Activated naive CD4-positive, alpha-beta T cell treated with anti-CD3 and anti-CD28 coated beads for 36 hours (primary cell): ENCODE measurements around the gene NXF2B. TPM values are rescaled to one million over a fixed set of nuclear protein-coding genes. Genes with fewer than 3 reads are reported as not detected.
A peak's percentile ranks its signal among the peaks of the same experiment; 100 is the strongest.
"Not testable (repeated sequence)": the region's sequence is repeated elsewhere in the genome, so short reads cannot be mapped to it uniquely, and the experiment has no call there.

ENCODE experiments used
- CTCF ChIA-PET: fragments of 350-600 bp; sonication (Branson Sonifier 250); formaldehyde crosslinking; loops from one replicate; lab custom pipeline; 2021; ENCODE audit warnings: antibody characterized with exemption; lab: Charles Lee
- DNase-seq: peaks from one replicate; pipeline ENCODE4 v3.0.0-alpha.2; 2020
- H3K27ac Mint-ChIP-seq: one replicate; pipeline ENCODE4 v1.8.0; 2021; ENCODE audit warnings: mild to moderate bottlenecking, mixed read lengths
- H3K27me3 Mint-ChIP-seq: one replicate; pipeline ENCODE4 v1.8.0; 2021; ENCODE audit warnings: low read depth, mixed read lengths
- H3K36me3 Mint-ChIP-seq: one replicate; pipeline ENCODE4 v1.8.0; 2021; ENCODE audit warnings: low read depth, mixed read lengths
- H3K4me1 Mint-ChIP-seq: one replicate; pipeline ENCODE4 v1.8.0; 2021; ENCODE audit warnings: low read depth, mixed read lengths
- H3K4me3 Mint-ChIP-seq: one replicate; pipeline ENCODE4 v1.8.0; 2021; ENCODE audit warnings: mild to moderate bottlenecking, moderate library complexity, mixed read lengths
- H3K9me3 Mint-ChIP-seq: one replicate; pipeline ENCODE4 v1.8.0; 2021; ENCODE audit warnings: mixed read lengths
- intact Hi-C: fragments of 100-400 bp; cut with micrococcal nuclease; formaldehyde crosslinking; loops from one replicate; pipeline ENCODE4 v1.15.1; 2023
- total RNA-seq, 2 experiments: library from RNA; stranded (reverse); gene quantifications; one replicate each; pipeline ENCODE4 v1.2.3, GENCODE V29; 2021

Gene NXF2B
- not detected for total RNA-seq

DNA sequence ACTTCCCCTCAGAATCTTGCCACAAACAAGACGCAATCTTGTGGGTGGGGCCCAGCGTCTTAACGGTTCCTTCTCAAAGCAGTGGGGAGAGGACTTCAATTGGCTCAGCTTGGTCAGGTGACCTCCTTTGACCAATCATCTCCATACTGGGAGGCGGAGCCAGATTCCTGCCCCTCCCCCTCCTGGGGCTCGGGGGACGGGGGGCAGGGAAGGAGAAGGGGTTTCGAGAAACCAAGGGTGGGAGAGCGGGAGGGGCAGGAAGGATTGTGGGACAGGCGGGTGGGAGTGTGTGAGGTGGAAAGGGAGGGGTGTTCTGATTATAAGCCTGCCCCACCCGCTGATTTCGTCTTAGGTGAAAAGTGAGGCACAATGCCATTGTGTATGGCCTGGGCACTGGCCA is at the start of gene NXF2B:
Gene NXF2B (minus strand): TSS at position 101 of the 400 bp plus-strand sequence. CDS start 59,972 bp downstream, outside the sequence.
- DNase-seq, H3K4me1 Mint-ChIP-seq, intact Hi-C loops, CTCF ChIA-PET, H3K27ac Mint-ChIP-seq, H3K27me3 Mint-ChIP-seq, H3K9me3 Mint-ChIP-seq, H3K36me3 Mint-ChIP-seq, H3K4me3 Mint-ChIP-seq: not testable (repeated sequence)

DNA sequence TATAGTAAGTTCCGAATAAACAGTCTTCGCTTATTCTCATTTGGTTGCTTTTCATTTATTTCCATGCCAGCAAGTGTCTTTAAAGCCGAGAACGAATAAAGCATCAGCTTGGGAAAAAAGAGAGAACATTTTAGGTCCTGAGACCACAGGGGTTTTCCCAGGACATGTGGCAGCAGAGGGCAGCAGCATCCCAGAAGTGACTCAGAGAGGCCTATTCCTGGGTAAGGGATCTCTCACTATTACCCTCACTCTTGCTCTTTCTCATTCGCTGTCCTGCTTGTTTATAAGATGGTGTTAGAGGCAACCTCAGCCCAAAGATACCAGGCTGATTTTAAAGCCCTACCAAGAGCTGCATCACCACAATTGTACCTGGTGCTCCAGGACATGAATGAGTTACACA is 39.0 kb upstream of the NXF2B start:
- DNase-seq, H3K4me3 Mint-ChIP-seq, H3K4me1 Mint-ChIP-seq, H3K36me3 Mint-ChIP-seq, H3K27me3 Mint-ChIP-seq, H3K27ac Mint-ChIP-seq, intact Hi-C loops, H3K9me3 Mint-ChIP-seq, CTCF ChIA-PET: not testable (repeated sequence)

DNA sequence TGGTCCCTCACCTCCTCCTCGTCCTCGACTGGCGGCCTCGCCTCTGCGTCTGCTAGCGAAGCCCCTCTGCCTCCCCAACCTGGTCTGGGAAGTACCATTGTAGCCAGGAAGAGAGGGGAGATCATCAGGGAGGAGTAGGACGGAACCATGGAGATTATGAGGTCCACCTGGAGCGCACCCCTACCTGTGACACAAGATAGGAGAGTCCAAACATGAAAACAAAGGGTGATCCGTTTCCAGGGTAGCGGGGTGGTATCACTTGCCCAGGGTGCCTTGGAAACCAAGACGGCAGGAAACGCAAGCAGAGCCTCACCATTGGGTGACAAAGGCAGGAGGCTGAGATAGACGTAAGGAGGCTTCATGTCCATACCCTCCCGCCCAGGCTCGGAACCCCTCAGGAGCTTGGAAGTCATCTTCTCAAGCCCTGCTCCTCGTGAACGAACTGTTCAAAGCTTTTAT is 32.0 kb upstream of the NXF2B start, which contains the start of gene TCP11X2:
Gene TCP11X2 (minus strand): TSS at position 51 of the 459 bp plus-strand sequence.
- H3K36me3 Mint-ChIP-seq, DNase-seq, H3K4me3 Mint-ChIP-seq, intact Hi-C loops, H3K9me3 Mint-ChIP-seq, H3K27me3 Mint-ChIP-seq, H3K27ac Mint-ChIP-seq, H3K4me1 Mint-ChIP-seq, CTCF ChIA-PET: not testable (repeated sequence)

- H3K9me3 Mint-ChIP-seq, intact Hi-C loops, CTCF ChIA-PET, H3K36me3 Mint-ChIP-seq, H3K27me3 Mint-ChIP-seq, H3K27ac Mint-ChIP-seq, H3K4me3 Mint-ChIP-seq, H3K4me1 Mint-ChIP-seq, DNase-seq: not testable (repeated sequence)
Measured at GRCh38 chrX:102470215-102470614, 30.4 kb upstream of the NXF2B start.

- H3K27ac Mint-ChIP-seq, CTCF ChIA-PET, H3K27me3 Mint-ChIP-seq, H3K9me3 Mint-ChIP-seq, H3K4me3 Mint-ChIP-seq, H3K36me3 Mint-ChIP-seq, H3K4me1 Mint-ChIP-seq, DNase-seq, intact Hi-C loops: not testable (repeated sequence)
Measured at GRCh38 chrX:102458615-102459014, 18.8 kb upstream of the NXF2B start.

DNA sequence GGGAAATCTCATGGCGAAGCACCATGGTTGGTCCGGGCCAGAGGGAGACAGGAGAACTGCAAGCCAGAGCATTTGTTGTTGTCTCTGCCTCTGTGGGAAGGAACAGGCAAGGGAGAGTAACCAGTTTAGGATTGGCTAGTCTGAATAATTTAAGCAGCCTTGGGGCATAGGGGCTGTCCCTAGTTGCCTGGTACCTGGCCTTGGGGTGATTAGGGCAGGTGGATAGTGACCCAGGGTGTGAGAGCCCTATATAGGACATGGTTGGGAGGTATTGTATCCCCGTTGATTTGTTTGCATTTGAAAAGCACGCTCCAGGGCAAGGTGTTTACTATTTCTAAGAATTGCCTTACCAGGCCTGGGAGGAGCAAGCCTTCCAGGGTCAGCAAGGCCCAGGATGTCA is 25.3 kb downstream of the NXF2B start:
- H3K4me3 Mint-ChIP-seq, H3K4me1 Mint-ChIP-seq, H3K36me3 Mint-ChIP-seq, CTCF ChIA-PET, H3K27ac Mint-ChIP-seq, H3K27me3 Mint-ChIP-seq, H3K9me3 Mint-ChIP-seq, intact Hi-C loops, DNase-seq: not testable (repeated sequence)

DNA sequence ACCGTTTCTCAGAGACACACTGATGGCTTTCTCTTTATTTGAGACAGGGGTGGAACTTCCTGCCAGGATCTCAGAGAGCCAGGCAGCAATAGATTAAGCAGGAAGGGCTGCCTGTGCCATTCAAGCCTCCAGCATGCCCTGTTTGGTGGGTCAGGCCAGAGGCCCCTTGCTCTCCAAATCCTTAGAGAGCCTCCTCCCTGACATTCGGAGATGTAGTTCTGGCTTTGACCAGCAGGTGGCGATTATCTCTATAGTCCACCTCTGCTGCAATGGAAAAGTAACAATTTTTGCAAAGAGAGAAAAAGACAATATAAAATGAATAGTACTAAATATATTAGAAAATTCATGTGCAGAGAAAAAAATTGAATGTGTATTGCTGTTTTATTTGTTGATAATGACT is 93.9 kb downstream of the NXF2B start:
- DNase-seq, result peak; percentile 78
- Mint-ChIP-seq H3K27ac (no peak overlapping the region), H3K36me3 (no peaks in the 10 kb centered on the region), H3K4me3 (no peak overlapping the region), H3K9me3 (no peaks in the 10 kb centered on the region), H3K4me1 (no peaks in the 10 kb centered on the region), H3K27me3 (no peaks in the 10 kb centered on the region)
- intact Hi-C loops, result no loop called here
- CTCF ChIA-PET, result no interaction called here

DNA sequence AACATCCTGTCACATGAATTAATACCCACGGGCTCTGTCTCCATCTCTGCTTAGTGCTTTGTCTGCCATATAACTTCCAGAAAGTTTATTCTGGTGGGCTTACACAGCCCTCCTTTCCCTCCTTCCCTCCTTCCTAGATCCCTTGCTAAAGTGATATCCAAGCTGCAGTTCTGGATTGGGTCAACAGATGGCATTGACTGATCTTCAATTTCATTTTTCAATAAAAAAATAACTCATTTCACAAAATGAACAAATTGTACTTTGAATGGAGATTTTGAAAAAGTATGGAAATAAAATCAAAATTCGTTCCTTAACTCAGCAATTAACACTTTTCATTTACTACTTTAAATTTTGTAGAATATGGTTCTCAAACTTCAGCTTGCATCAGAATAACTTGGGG is 97.9 kb downstream of the NXF2B start:
- CTCF ChIA-PET, result no interaction called here
- intact Hi-C loops, result no loop called here
- no peaks in the 10 kb centered on the region for H3K36me3 Mint-ChIP-seq
- no peak overlapping the region for H3K27ac Mint-ChIP-seq
- no peaks in the 10 kb centered on the region for H3K9me3 Mint-ChIP-seq
- no peak for DNase-seq
- H3K4me3 Mint-ChIP-seq, result no peak overlapping the region
- no peaks in the 10 kb centered on the region for H3K27me3 Mint-ChIP-seq
- H3K4me1 Mint-ChIP-seq, result no peaks in the 10 kb centered on the region

DNA sequence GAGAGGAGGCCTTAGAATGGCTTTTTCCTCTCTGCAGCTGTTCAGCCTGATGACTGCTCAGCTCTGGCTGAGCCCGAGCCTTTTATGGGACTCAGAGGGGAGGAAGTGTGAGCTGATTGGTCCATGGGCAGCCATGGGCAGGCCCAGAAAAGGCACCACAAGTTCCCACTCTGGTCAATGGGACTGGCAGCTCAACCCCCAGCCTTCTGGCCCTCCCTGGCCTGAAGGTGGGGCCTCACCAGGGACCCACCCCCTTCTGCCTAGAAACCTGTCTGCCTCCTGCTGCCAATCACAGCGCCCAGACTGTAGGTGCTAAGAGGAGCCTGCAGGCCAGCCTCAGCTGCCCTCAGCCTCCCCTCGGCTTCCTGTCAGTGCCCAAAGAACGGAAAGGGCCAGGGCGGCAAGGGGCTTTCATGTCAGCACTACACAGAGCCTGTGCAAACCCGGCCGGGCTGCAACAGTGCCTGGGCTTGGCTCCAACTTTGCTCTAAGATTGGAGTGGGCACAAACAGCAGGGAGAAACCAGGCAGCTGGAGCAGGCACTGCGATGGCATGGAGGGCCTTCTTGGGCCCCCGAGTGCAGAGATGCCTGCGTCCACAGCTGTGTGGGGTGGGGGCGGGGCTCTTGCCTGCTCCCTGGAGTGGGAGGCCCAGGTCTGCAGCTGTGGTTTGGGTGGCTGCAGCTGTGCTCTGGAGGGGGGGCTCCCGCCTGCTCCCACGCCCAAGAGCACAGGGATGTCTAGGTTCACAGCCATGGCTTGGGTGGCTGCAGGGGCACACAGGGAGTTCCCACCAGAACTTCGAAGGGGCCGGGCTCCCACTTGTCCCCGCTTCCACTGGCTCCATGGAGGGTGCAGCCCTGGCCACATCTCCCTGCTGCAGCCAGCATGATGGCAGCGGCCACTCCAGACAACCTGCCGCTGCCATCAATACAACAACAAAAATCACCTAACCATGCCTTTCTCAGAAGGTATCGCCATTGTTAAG is 100.2 kb downstream of the NXF2B start:
- H3K27ac Mint-ChIP-seq, result no peak overlapping the region
- no peaks in the 10 kb centered on the region for H3K36me3 Mint-ChIP-seq
- H3K27me3 Mint-ChIP-seq, result no peaks in the 10 kb centered on the region
- H3K9me3 Mint-ChIP-seq, result no peaks in the 10 kb centered on the region
- CTCF ChIA-PET, result no interaction called here
- H3K4me3 Mint-ChIP-seq, result no peak overlapping the region
- H3K4me1 Mint-ChIP-seq, result no peaks in the 10 kb centered on the region
- DNase-seq, result no peak
- intact Hi-C loops, result no loop called here

DNA sequence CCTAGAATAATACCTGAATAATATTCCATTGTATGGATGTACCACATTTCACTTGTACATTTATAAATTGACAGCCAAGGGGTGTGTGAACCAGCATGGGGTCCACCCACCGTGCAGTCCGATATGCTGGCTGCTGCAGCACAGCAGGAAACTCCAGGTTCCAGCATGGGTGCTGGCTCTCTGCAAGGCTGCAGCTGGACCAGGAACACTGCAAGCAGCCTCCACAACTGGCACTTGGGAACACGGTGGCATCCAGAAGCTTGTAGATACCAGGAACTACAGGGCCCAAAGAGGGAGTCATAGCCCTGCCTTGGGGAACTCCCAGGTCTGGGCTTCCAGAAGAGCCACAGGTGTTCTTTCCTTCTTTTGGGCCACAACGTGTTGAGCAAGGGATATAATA is 101.6 kb downstream of the NXF2B start:
- Mint-ChIP-seq H3K36me3 (no peaks in the 10 kb centered on the region), H3K4me3 (no peak overlapping the region), H3K4me1 (no peaks in the 10 kb centered on the region), H3K27ac (no peak overlapping the region), H3K9me3 (no peaks in the 10 kb centered on the region), H3K27me3 (no peaks in the 10 kb centered on the region)
- intact Hi-C loops, result no loop called here
- CTCF ChIA-PET, result no interaction called here
- DNase-seq, result no peak

Other genes starting within 250 kb of the NXF2B start
- not detected for gene TCP11X1, start 224.7 kb downstream of the NXF2B start, total RNA-seq
- gene NXF2, start 192.8 kb downstream of the NXF2B start, total RNA-seq, result not detected
- not detected for gene TCP11X2, start 31.8 kb upstream of the NXF2B start, total RNA-seq
- 1 to 10 TPM; 1.5 to 2.1 TPM for gene TMSB15A, start 76.7 kb upstream of the NXF2B start, total RNA-seq
- 10 to 100 TPM in 1 of 2 experiments, 1 to 10 TPM in 1; 9.5 to 11.4 TPM for gene ARMCX5, start 159.5 kb upstream of the NXF2B start, total RNA-seq
- gene GPRASP1, start 211.5 kb upstream of the NXF2B start, total RNA-seq, result 1 to 10 TPM; 3.5 to 4.0 TPM